Testis (tissue), 3 donors: ENCODE data around the gene ARRDC2. TPM values are rescaled to one million over a fixed set of nuclear protein-coding genes. Genes with fewer than 3 reads are reported as not detected.

Experiments used
- DNase-seq: peaks from one replicate; pipeline ENCODE4 v3.0.0-alpha.2; 2019
- H3K27ac ChIP-seq, 2 donors: fragments of 200-600 bp; sonication (generic); one replicate each; pipeline ENCODE4 v1.5.1; 2019
- H3K27me3 ChIP-seq: fragments of 200-600 bp; sonication (generic); one replicate; pipeline ENCODE4 v1.5.1; 2019
- H3K36me3 ChIP-seq: fragments of 200-600 bp; sonication (generic); one replicate; pipeline ENCODE4 v1.5.1; 2017; ENCODE audit warnings: low read depth; ENCODE audit errors: missing control alignments
- H3K4me1 ChIP-seq: fragments of 200-600 bp; sonication (generic); one replicate; pipeline ENCODE4 v1.5.1; 2019
- H3K4me3 ChIP-seq, 2 donors: fragments of 200-600 bp; sonication (generic); one replicate each; pipeline ENCODE4 v1.5.1; 2017 to 2019
- H3K9me3 ChIP-seq: fragments of 200-600 bp; sonication (generic); one replicate; pipeline ENCODE4 v1.5.1; 2017
- POLR2A ChIP-seq: fragments of 450-650 bp; IDR thresholded peaks from one replicate; pipeline ENCODE4 v1.6.1; 2017; ENCODE audit warnings: antibody characterized with exemption, mild to moderate bottlenecking, moderate library complexity
- WGBS, 2 donors: methylation state at CpG; one replicate each; pipeline ENCODE4 v1.1.5; 2018; 5-methylcytosine and 5-hydroxymethylcytosine counted together
- intact Hi-C: fragments of 100-400 bp; cut with DNase I; formaldehyde crosslinking; loops from one replicate; pipeline ENCODE4 v1.15.1; 2023; ENCODE audit warnings: low total_unique reads
- polyA plus RNA-seq: library from polyadenylated mRNA; stranded (reverse); fragments of 350-450 nt; fragmentation: Illumina TruSeq; extraction: RNeasy Lipid Tissue Mini Kit (QIAGEN cat#74804); gene quantifications from one replicate; pipeline ENCODE4 v1.2.3, GENCODE V29; 2014; ENCODE audit warnings: low read depth, low replicate concordance; ENCODE audit not compliant: insufficient read depth
- total RNA-seq, 2 donors: library from RNA; depleted of rRNA; stranded (reverse); fragments of >200 nt; gene quantifications; one replicate each; pipeline ENCODE4 v1.2.3, GENCODE V29; 2016
- TF ChIP-seq, protein P1 (sequence below), 3 experiments: fragments of 450-650 bp in 2 of 3; fragments of 200-600 bp in 1 of 3; sonication (generic) in 1 of 3; IDR thresholded peaks; one replicate each; pipeline ENCODE4 v1.5.1; 2016 to 2019; ENCODE audit warnings: antibody characterized with exemption in 3 of 3, mild to moderate bottlenecking in 2 of 3, moderate library complexity in 1 of 3

The ARRDC2 gene
- total and polyA plus RNA-seq, 3 donors from 2014 or later = 10.3 to 15.3 (median 13.0) TPM

DNA sequence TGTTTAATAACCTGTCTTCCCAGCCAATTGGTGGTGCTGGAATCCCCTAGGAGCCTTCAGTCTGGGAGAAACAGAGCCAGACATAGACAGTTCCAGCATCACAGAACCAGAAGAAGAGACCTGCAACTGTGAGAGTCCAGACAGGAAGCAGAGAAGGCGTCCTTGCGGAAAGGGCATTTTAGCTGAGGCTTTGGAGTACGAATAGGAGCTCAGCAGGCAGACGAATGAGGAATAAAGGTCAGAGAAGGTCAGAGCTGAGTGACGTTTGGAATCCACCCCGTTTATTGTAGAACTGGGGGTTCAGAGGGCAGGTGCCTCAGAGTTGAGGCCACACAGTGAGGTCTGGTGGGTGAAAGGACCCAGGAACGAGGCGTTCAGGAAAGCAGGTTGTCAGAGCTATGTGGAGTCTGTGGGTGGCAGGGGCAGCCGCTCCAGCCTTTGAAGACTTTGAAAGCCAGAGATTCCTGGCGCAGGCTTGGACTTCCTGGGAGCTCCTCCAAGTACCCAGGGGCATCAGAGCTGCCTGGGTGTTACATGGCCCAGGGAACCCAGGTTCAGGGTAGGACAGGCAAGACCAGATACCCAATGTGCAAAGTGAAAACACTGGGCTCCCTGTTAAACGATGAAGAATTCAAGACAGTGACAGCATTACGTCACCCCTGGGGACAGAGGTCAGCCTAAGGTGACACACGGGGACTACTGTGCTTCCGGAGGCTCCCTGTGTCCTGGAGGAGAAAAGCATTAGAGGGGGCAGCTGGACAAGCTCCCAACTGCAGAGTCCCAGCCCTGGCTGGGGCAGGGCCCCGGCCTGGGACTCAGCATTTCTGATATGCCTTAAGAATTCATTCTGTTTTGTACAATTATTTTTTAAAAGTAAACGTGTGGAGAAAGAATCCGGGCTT is 5.5 kb downstream of the ARRDC2 start:
- TF ChIP-seq, protein P1, sequence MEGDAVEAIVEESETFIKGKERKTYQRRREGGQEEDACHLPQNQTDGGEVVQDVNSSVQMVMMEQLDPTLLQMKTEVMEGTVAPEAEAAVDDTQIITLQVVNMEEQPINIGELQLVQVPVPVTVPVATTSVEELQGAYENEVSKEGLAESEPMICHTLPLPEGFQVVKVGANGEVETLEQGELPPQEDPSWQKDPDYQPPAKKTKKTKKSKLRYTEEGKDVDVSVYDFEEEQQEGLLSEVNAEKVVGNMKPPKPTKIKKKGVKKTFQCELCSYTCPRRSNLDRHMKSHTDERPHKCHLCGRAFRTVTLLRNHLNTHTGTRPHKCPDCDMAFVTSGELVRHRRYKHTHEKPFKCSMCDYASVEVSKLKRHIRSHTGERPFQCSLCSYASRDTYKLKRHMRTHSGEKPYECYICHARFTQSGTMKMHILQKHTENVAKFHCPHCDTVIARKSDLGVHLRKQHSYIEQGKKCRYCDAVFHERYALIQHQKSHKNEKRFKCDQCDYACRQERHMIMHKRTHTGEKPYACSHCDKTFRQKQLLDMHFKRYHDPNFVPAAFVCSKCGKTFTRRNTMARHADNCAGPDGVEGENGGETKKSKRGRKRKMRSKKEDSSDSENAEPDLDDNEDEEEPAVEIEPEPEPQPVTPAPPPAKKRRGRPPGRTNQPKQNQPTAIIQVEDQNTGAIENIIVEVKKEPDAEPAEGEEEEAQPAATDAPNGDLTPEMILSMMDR (IDR thresholded peaks at IDR 0.05) = no peak
- TF ChIP-seq POLR2A = no peak
- peaks cover 10% of the 10 kb centered on the region for H3K4me1 ChIP-seq
- no peaks in the 10 kb centered on the region for H3K9me3 ChIP-seq
- no peaks in the 10 kb centered on the region for H3K27me3 ChIP-seq
- WGBS, 2 donors = 68 to 78% methylated on average over 17 of the region's 17 CpGs
- no peaks in the 10 kb centered on the region for H3K36me3 ChIP-seq
- peak overlapping the region in 1 of 2 donors; percentile 54 for H3K27ac ChIP-seq
- no peak overlapping the region for H3K4me3 ChIP-seq
- DNase-seq = no peak
- intact Hi-C loops = no loop called here

DNA sequence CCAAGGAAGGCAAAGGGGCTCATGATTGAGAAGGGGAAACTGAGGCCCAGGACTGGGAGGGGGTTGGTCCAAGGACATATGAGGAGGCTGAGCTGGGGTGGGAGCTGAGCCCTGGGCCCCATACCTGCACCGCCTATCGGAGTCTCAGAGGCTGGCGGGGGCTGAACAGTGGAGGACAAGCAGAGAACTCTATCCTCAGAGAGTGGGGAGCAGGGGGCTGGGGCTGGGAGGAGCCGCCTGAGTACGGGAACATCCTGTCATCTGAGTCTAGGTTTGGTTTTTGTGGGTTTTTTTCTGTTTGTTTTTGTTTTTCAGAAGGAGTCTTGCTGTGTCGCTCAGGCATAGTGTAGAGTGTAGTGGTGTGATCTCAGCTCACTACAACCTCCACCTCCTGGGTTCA is 6.2 kb downstream of the ARRDC2 start:
- H3K4me1 ChIP-seq = peaks cover 10% of the 10 kb centered on the region

DNA sequence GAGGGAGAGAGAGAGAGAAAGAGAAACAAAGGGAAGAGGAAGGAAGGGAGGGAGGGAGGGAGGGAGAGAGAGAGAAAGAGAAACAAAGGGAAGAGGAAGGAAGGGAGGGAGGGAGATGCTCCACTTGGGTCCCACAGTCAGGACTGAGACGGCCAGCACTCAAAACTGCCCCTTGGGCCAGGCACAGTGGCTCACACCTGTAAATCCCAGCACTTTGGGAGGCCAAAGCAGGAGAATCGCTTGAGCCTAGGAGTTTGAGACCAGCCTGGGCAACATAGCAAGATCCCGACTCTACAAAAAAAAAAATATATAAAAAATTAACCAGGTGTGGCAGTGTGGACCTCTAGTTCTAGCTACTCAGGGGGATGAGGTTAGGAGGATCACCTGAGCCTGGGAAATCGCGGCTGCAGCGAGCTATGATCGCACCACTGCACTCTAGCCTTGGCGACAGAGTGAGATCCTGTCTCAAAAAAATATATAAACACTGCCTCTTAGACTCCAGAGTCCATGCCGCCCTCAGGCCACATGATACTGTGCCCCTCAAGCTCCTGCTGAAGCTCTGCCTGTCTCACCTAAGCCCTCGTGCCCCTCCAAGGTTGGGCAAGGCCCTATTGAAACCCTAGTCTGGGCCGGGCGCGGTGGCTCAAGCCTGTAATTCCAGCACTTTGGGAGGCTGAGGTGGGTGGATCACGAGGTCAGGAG is 8.4 kb downstream of the ARRDC2 start:
- intact Hi-C loops = no loop called here
- Histone ChIP-seq H3K4me3 (no peak overlapping the region), H3K36me3 (no peaks in the 10 kb centered on the region), H3K27me3 (no peaks in the 10 kb centered on the region), H3K9me3 (no peaks in the 10 kb centered on the region), H3K27ac (peak overlapping the region in 1 of 2 donors; percentile 84), H3K4me1 (peaks cover 27% of the 10 kb centered on the region)
- TF ChIP-seq POLR2A = no peak
- TF ChIP-seq, protein P1 (IDR thresholded peaks at IDR 0.05) = no peak
- 93 to 94% methylated on average over 12 to 14 of the region's 14 CpGs for WGBS, 2 donors
- no peak for DNase-seq

More for the DNA sequence above, 6.2 kb downstream of the ARRDC2 start:
- no peaks in the 10 kb centered on the region for H3K9me3 ChIP-seq
- WGBS, 2 donors = 81 to 82% methylated on average over 6 of the region's 6 CpGs
- no peak for DNase-seq
- no peak overlapping the region for H3K4me3 ChIP-seq
- intact Hi-C loops = no loop called here
- H3K27ac ChIP-seq = peak overlapping the region in 1 of 2 donors; percentile 24
- no peaks in the 10 kb centered on the region for H3K27me3 ChIP-seq
- H3K36me3 ChIP-seq = no peaks in the 10 kb centered on the region
- no peak for TF ChIP-seq POLR2A
- TF ChIP-seq, protein P1 (IDR thresholded peaks at IDR 0.05) = no peak

DNA sequence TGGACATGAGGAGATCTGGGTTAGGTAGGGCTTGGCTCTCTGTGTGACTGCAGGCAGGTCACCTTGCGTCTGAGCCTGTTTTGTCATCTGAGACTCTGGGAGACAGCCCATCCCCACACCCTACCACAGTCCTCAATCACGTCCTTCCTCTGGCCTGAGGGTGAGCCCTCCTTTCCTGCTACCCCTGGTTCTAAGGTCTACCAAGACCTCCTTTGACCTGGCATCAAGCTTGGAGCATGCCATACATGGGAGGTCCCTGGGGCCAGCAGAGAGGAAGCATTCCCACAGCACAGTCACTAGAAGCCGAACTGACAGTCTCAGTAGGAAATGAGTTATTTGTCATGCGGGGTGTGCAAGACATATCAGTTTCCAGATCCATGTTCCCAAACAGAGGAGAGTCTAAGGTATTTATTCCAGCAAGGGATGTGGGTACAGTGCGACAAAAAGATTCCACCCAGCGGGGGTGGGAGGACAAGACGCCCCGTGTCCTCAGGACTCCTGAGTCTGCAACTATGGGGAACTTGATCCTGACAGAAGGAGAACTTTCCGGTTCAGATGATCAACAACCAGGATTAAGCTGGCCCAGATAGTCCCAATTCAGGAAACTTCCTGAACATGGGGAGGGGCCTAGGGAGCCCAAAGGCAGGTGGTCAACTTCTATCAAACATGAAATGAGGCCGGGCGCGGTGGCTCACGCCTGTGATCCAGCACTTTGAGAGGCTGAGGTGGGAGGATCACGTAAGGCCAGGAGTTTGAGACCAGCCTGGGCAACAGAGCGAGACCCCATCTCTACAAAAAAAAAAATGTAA is 9.5 kb downstream of the ARRDC2 start:
- intact Hi-C loops = no loop called here
- H3K27ac ChIP-seq = peak overlapping the region; percentile 8 to 84
- H3K4me3 ChIP-seq = no peak overlapping the region
- no peaks in the 10 kb centered on the region for H3K27me3 ChIP-seq
- DNase-seq = no peak
- WGBS, 2 donors = 74 to 77% methylated on average over 12 to 15 of the region's 15 CpGs
- TF ChIP-seq, protein P1 (IDR thresholded peaks at IDR 0.05) = no peak
- no peak for TF ChIP-seq POLR2A
- no peaks in the 10 kb centered on the region for H3K36me3 ChIP-seq
- H3K9me3 ChIP-seq = no peaks in the 10 kb centered on the region
- peaks cover 38% of the 10 kb centered on the region for H3K4me1 ChIP-seq
